NCI-H146 treated with DMSO at 0.1 percent for 48 hours (cell line): ENCODE data around the gene THSD4.
"Not testable (repeated sequence)": the region's sequence is repeated elsewhere in the genome, so short reads cannot be mapped to it uniquely, and the experiment has no call there.

Experiments
- DNase-seq: peaks from one replicate; lab custom pipeline; 2025; ENCODE audit not compliant: unreplicated experiment; lab: John Stamatoyannopoulos, UW

THSD4 gene

GRCh38 chr15:71725207-71725955 is 610.1 kb downstream of the THSD4 start:
- not testable (repeated sequence) for DNase-seq

- DNase-seq = no peak
These were observed 613.6 kb downstream of the THSD4 start for GRCh38 chr15:71728881-71729280.

- no peak for DNase-seq
These were observed 614.0 kb downstream of the THSD4 start for GRCh38 chr15:71729319-71729718.

- DNase-seq = no peak
These were observed 615.2 kb downstream of the THSD4 start for GRCh38 chr15:71730277-71731144.

GRCh38 chr15:71732636-71733035 is 617.4 kb downstream of the THSD4 start:
- no peak for DNase-seq

- DNase-seq = no peak
These were observed 617.9 kb downstream of the THSD4 start for GRCh38 chr15:71733122-71733521.

GRCh38 chr15:71734709-71735384 is 619.6 kb downstream of the THSD4 start:
- DNase-seq = no peak

- no peak for DNase-seq
These were observed 620.1 kb downstream of the THSD4 start for GRCh38 chr15:71735385-71735757.

- DNase-seq = no peak
These were observed 621.1 kb downstream of the THSD4 start for GRCh38 chr15:71736286-71736947.

- DNase-seq = no peak
These were observed 622.5 kb downstream of the THSD4 start for GRCh38 chr15:71737761-71738160.

- DNase-seq = no peak
These were observed 624.1 kb downstream of the THSD4 start for GRCh38 chr15:71739355-71739754.

GRCh38 chr15:71742964-71743363 is 627.7 kb downstream of the THSD4 start:
- DNase-seq = no peak

GRCh38 chr15:71743861-71744382 is 628.7 kb downstream of the THSD4 start:
- DNase-seq = peak; percentile 3

- no peak for DNase-seq
These were observed 631.4 kb downstream of the THSD4 start for GRCh38 chr15:71746719-71747118.

- DNase-seq = no peak
These were observed 632.1 kb downstream of the THSD4 start for GRCh38 chr15:71747128-71748083.

GRCh38 chr15:71748293-71748718 is 633.0 kb downstream of the THSD4 start:
- DNase-seq = no peak

- no peak for DNase-seq
These were observed 634.2 kb downstream of the THSD4 start for GRCh38 chr15:71749500-71749899.

- DNase-seq = no peak
These were observed 636.9 kb downstream of the THSD4 start for GRCh38 chr15:71752128-71752527.

GRCh38 chr15:71752604-71753289 is 637.5 kb downstream of the THSD4 start:
- DNase-seq = no peak
